ENCODE results near the gene CD63. TPM values are rescaled to one million over a fixed set of nuclear protein-coding genes. Genes with fewer than 3 reads are reported as not detected.

The CD63 gene
- total and polyA plus RNA-seq, 10 donors: 395 to 750 (median 568) TPM

DNA sequence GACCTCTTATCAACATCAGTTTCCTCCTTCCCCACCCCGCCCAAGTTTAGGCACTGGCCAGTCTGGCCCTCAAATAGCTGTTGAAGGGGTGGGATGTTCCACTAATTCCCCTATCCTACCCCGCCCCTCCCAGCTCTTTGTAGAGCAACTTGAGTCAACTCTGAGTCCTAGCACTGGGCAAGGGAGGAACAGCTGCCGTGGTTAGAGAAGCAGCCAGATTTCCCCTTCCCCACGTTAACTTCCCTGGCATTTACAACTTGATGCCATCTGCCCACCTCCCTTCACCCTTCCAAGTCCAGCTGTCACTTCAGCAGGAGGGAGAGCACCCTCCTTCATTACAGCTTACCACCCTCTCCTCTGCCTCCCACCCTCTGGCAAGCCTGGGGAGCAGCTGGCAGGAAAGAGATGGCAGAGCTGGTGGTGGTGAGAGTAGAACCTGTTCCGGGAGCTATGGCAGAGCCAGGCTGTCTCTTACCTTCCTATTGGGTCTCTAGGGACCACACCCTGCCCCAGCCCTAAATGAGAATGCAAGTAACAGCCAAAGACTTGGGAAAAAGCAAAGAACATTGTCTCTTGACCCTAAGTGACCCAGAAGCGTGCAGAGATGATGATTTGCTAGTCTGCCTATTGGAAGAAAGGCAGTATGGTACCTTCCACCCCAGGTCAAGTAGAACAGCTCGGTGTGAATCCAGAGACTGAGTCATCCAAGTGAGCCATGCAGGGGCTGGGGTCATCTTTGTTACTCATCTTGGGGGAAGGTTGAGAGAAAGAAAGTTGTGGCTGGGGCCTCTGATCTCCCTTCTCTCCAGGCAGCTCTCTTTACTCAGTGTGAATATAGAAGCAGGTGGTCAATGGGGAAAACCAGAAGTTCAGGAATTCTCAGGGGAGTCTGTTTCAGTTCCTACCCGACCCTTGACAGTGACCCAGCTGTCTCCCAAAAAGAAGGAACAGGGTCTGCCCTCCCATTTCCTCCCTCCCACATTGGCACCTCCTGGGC, 11.5 kb downstream of the CD63 start:
- H3K9me3 ChIP-seq: no peaks in the 10 kb centered on the region
- 37 to 54% (median 50%) methylated on average over 8 of the region's 8 CpGs for WGBS, 5 donors
- peaks cover 35 to 75% (median 60%) of the 10 kb centered on the region in 6 donors for H3K4me1 ChIP-seq
- peak overlapping the region in 7 of 8 donors; percentile 92 to 97 (median 96) for H3K27ac ChIP-seq
- TF ChIP-seq, protein P1, sequence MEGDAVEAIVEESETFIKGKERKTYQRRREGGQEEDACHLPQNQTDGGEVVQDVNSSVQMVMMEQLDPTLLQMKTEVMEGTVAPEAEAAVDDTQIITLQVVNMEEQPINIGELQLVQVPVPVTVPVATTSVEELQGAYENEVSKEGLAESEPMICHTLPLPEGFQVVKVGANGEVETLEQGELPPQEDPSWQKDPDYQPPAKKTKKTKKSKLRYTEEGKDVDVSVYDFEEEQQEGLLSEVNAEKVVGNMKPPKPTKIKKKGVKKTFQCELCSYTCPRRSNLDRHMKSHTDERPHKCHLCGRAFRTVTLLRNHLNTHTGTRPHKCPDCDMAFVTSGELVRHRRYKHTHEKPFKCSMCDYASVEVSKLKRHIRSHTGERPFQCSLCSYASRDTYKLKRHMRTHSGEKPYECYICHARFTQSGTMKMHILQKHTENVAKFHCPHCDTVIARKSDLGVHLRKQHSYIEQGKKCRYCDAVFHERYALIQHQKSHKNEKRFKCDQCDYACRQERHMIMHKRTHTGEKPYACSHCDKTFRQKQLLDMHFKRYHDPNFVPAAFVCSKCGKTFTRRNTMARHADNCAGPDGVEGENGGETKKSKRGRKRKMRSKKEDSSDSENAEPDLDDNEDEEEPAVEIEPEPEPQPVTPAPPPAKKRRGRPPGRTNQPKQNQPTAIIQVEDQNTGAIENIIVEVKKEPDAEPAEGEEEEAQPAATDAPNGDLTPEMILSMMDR (IDR thresholded peaks at IDR 0.05 in 8 of 11, conservative IDR thresholded peaks at IDR 0.05 in 3 of 11): no peak
- TF ChIP-seq POLR2A (IDR thresholded peaks at IDR 0.05) (no peak), POLR2AphosphoS5 (IDR thresholded peaks at IDR 0.05) (no peak)
- no peaks in the 10 kb centered on the region for H3K27me3 ChIP-seq (replicated peaks in 1 of 7)
- intact Hi-C loops (cut with DNase I; ENCODE audit: low total_unique reads): no loop called here
- peak; percentile 73 for DNase-seq
- peak overlapping the region; percentile 70 to 98 (median 91) for H3K4me3 ChIP-seq
- peaks cover 0 to 48% (median 12%) of the 10 kb centered on the region in 6 donors for H3K36me3 ChIP-seq

DNA sequence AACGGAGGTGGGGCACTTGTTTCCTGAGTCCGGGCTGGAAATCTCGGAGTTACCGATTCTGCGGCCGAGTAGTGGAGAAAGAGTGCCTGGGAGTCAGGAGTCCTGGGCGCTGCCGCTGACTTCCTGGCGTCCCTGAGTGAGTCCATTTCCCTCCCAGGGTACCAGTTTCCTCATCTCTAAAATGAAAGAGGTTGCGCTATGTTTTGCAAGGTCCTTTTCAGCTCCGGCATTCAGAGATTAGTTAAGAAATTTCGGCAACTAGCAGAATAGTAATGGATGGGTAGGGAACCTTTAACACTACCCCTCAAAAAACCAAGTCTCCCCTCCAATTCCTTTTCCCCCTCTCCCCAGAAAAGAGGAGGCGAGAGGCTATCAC, 12.2 kb downstream of the CD63 start:
- Histone ChIP-seq H3K4me1 (peaks cover 35 to 73% (median 59%) of the 10 kb centered on the region in 6 donors), H3K4me3 (peak overlapping the region; percentile 70 to 98 (median 91)), H3K36me3 (peaks cover 0 to 40% (median 12%) of the 10 kb centered on the region in 6 donors), H3K27ac (peak overlapping the region; percentile 83 to 97 (median 96)), H3K9me3 (no peaks in the 10 kb centered on the region), H3K27me3 (replicated peaks in 1 of 7) (no peaks in the 10 kb centered on the region)
- TF ChIP-seq POLR2AphosphoS5 (IDR thresholded peaks at IDR 0.05) (no peak), POLR2A (IDR thresholded peaks at IDR 0.05) (no peak)
- TF ChIP-seq, protein P1 (IDR thresholded peaks at IDR 0.05 in 8 of 11, conservative IDR thresholded peaks at IDR 0.05 in 3 of 11): peak in 2 of 11 experiments; percentile 8 to 17
- intact Hi-C loops (cut with DNase I; ENCODE audit: low total_unique reads): no loop called here
- 1 to 4% (median 3%) methylated on average over 9 to 13 of the region's 13 CpGs for WGBS, 5 donors
- no peak for DNase-seq

DNA sequence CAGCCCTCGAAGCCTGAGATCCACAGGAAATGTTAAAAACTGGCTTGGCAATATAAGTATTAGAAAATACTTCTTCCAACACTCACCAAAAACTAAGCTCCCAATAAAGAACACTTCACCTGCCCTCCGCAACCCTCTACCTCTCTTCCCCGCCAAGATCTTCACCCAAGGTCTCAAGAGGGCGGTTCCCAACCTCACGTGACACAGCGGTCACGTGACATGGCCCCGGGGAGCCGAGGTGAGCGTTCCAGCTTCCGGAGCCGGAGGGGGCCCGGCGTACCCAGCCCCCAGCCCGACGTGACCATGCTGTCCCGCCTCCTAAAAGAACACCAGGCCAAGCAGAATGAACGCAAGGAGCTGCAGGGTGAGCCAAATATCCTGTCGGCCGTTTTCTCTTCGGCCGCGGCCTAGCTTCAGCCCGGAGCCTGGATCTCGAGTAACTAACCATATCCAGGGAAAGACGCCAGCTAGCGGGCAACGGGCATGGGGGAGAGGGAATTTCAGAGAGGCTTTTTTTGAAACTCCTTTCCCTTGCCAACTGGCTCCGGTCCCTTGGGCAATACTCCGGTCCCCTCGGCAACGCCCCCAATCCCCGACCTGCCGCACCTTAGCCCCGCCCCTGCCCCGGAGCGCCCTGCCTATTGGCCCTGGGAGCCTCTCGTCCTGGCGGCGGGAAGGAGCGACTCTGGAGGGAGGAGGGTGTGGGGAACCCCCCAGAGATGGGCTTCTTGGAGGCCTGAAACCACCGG, 12.8 kb downstream of the CD63 start, which contains the start of gene BLOC1S1:
Gene BLOC1S1 (plus strand): TSS at position 214 of the 749 bp plus-strand sequence. CDS start 6 bp downstream, at position 220.
- H3K4me3 ChIP-seq: peak within 1 kb of the TSS; percentile 70 to 98 (median 91)
- intact Hi-C loops (cut with DNase I; ENCODE audit: low total_unique reads): no loop called here
- peak within 1 kb of the TSS; percentile 83 to 97 (median 96) for H3K27ac ChIP-seq
- peak; percentile 98 for DNase-seq
- TF ChIP-seq, protein P1 (IDR thresholded peaks at IDR 0.05 in 8 of 11, conservative IDR thresholded peaks at IDR 0.05 in 3 of 11): peak in 3 of 11 experiments; percentile 13 to 39 (median 31)
- TF ChIP-seq POLR2A (IDR thresholded peaks at IDR 0.05): no peak
- TF ChIP-seq POLR2AphosphoS5 (IDR thresholded peaks at IDR 0.05): peak; percentile 92 to 93 (median 92)
- WGBS, 5 donors: 0 to 2% (median 1%) methylated on average over 41 to 42 of the region's 42 CpGs
- H3K4me1 ChIP-seq: peaks cover 33 to 68% (median 53%) of the 10 kb centered on the region in 6 donors
- H3K36me3 ChIP-seq: peaks cover 0 to 35% (median 12%) of the 10 kb centered on the region in 6 donors
- no peaks in the 10 kb centered on the region for H3K9me3 ChIP-seq
- H3K27me3 ChIP-seq (replicated peaks in 1 of 7): no peaks in the 10 kb centered on the region

Measured in spleen (tissue), 11 donors.